Brain (organoid and tissue), 1 donor: ENCODE results near the gene GASK1B. TPM values are rescaled to one million over a fixed set of nuclear protein-coding genes. Genes with fewer than 3 reads are reported as not detected.

ENCODE experiments used
- polyA plus RNA-seq: library from polyadenylated mRNA; stranded (reverse); fragments of 350-450 nt; fragmentation: Illumina TruSeq; extraction: RNeasy Lipid Tissue Mini Kit (QIAGEN cat#74804); gene quantifications from one replicate; pipeline ENCODE4 v1.2.3, GENCODE V29; 2015; ENCODE audit warnings: low read depth, low replicate concordance; ENCODE audit not compliant: insufficient read depth

The GASK1B gene
- polyA plus RNA-seq, 1 donor from 2014 or later = 4.4 TPM

Other genes with a start within 250 kb of the GASK1B start
- gene TMEM144, start 37.5 kb upstream of the GASK1B start, polyA plus RNA-seq = 52.0 TPM